Measurements from ENCODE around the gene CNTN5. TPM values are rescaled to one million over a fixed set of nuclear protein-coding genes. Genes with fewer than 3 reads are reported as not detected.

Gene CNTN5
- total and polyA plus RNA-seq, 2 donors (not counting 1 experiment from before 2014, with no cell fraction given): 0.17 TPM; not detected in 1

GRCh38 chr11:100188137-100188783 lies 1167.5 kb downstream of the CNTN5 start:
- Histone ChIP-seq H3K27ac (ENCODE audit: insufficient read depth, low read length) (no peak overlapping the region), H3K79me2 (ENCODE audit: control insufficient read depth, insufficient read depth, low read length) (no peaks in the 10 kb centered on the region), H4K20me1 (ENCODE audit: control insufficient read depth, extremely low read depth, insufficient read depth, low read length) (no peaks in the 10 kb centered on the region), H3K9ac (ENCODE audit: insufficient read depth, low read length) (no peak overlapping the region), H3K4me2 (ENCODE audit: extremely low read depth, insufficient read depth, low read length) (no peak overlapping the region), H3K36me3 (ENCODE audit: control insufficient read depth, insufficient read depth, low read length) (no peaks in the 10 kb centered on the region), H3K9me3 (ENCODE audit: control insufficient read depth, insufficient read depth, low read depth, low read length) (no peaks in the 10 kb centered on the region), H3K27me3 (ENCODE audit: control insufficient read depth, insufficient read depth, low read length) (no peaks in the 10 kb centered on the region), H3K4me1 (ENCODE audit: control insufficient read depth, extremely low read depth, insufficient read depth, low read length) (no peaks in the 10 kb centered on the region), H3K4me3 (replicated peaks in 1 of 4; ENCODE audit: control extremely low read depth in 1 of 4, insufficient read depth in 1 of 4, low read depth in 3 of 4, low read length in 4 of 4) (no peak overlapping the region), H2AFZ (ENCODE audit: low read length) (no peak overlapping the region)
- TF ChIP-seq CTCF (conservative IDR thresholded peaks at IDR 0.05 in 1 of 2, IDR thresholded peaks at IDR 0.05 in 1 of 2; ENCODE audit: low read depth in 1 of 2, low read length in 2 of 2): no peak
- DNase-seq (ENCODE audit: low read depth in 2 of 2): no peak

DNA sequence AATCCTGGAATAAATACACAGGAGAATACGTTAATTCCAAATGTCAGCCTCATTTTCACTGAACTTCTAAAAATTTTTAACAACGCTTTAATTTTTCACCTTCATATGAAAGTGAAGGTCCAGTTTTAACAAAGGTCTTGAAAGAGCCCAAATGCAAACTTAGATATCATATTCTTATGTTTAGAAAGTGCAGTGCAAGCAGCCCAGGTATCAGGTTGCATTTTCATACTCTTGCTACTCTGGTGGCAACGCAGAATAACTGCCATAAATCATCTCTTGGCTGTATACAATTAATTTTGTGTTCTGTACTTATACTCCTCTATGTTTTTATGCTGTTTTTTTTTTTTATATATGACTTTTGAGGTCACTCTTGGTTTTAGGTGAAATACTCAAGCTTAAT lies 1169.6 kb downstream of the CNTN5 start:
- Histone ChIP-seq H3K36me3 (ENCODE audit: control insufficient read depth, insufficient read depth, low read length) (no peaks in the 10 kb centered on the region), H3K79me2 (ENCODE audit: control insufficient read depth, insufficient read depth, low read length) (no peaks in the 10 kb centered on the region), H3K9ac (ENCODE audit: insufficient read depth, low read length) (no peak overlapping the region), H3K9me3 (ENCODE audit: control insufficient read depth, insufficient read depth, low read depth, low read length) (no peaks in the 10 kb centered on the region), H3K27ac (ENCODE audit: insufficient read depth, low read length) (no peak overlapping the region), H4K20me1 (ENCODE audit: control insufficient read depth, extremely low read depth, insufficient read depth, low read length) (no peaks in the 10 kb centered on the region), H3K4me2 (ENCODE audit: extremely low read depth, insufficient read depth, low read length) (no peak overlapping the region), H3K4me3 (replicated peaks in 1 of 4; ENCODE audit: control extremely low read depth in 1 of 4, insufficient read depth in 1 of 4, low read depth in 3 of 4, low read length in 4 of 4) (no peak overlapping the region), H2AFZ (ENCODE audit: low read length) (no peak overlapping the region), H3K27me3 (ENCODE audit: control insufficient read depth, insufficient read depth, low read length) (no peaks in the 10 kb centered on the region), H3K4me1 (ENCODE audit: control insufficient read depth, extremely low read depth, insufficient read depth, low read length) (no peaks in the 10 kb centered on the region)
- TF ChIP-seq CTCF (conservative IDR thresholded peaks at IDR 0.05 in 1 of 2, IDR thresholded peaks at IDR 0.05 in 1 of 2; ENCODE audit: low read depth in 1 of 2, low read length in 2 of 2): no peak
- TF ChIP-seq EZH2 (IDR thresholded peaks at IDR 0.05; ENCODE audit: low read length, missing control alignments): no peak
- no peak for DNase-seq (ENCODE audit: low read depth in 2 of 2)

DNA sequence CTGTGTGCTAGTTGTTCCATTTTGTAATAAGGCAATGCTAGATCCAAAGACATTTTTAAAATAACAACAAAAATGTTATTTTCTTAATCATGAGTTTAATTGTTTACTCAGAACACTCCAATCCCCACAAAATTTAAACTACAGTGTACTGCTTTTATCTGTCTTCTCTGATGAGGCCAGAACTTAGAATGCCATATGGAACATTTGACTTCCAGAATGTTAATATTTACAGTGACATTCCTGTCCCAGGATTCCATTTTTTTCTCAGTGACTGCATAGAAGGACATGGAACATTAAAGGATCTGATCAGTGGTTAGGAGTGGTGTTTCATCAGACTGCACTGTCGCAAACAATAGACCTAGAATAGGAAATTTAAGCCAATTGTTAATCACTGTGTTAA lies 1171.4 kb downstream of the CNTN5 start:
- no peaks in the 10 kb centered on the region for H3K4me1 ChIP-seq (ENCODE audit: control insufficient read depth, extremely low read depth, insufficient read depth, low read length)
- no peak for DNase-seq (ENCODE audit: low read depth in 2 of 2)
- no peaks in the 10 kb centered on the region for H4K20me1 ChIP-seq (ENCODE audit: control insufficient read depth, extremely low read depth, insufficient read depth, low read length)
- H3K9ac ChIP-seq (ENCODE audit: insufficient read depth, low read length): no peak overlapping the region
- H3K9me3 ChIP-seq (ENCODE audit: control insufficient read depth, insufficient read depth, low read depth, low read length): no peaks in the 10 kb centered on the region
- no peak overlapping the region for H3K4me2 ChIP-seq (ENCODE audit: extremely low read depth, insufficient read depth, low read length)
- H3K36me3 ChIP-seq (ENCODE audit: control insufficient read depth, insufficient read depth, low read length): no peaks in the 10 kb centered on the region
- H2AFZ ChIP-seq (ENCODE audit: low read length): no peak overlapping the region
- no peaks in the 10 kb centered on the region for H3K79me2 ChIP-seq (ENCODE audit: control insufficient read depth, insufficient read depth, low read length)
- TF ChIP-seq CTCF (conservative IDR thresholded peaks at IDR 0.05 in 1 of 2, IDR thresholded peaks at IDR 0.05 in 1 of 2; ENCODE audit: low read depth in 1 of 2, low read length in 2 of 2): no peak
- no peak for TF ChIP-seq EZH2 (IDR thresholded peaks at IDR 0.05; ENCODE audit: low read length, missing control alignments)
- no peaks in the 10 kb centered on the region for H3K27me3 ChIP-seq (ENCODE audit: control insufficient read depth, insufficient read depth, low read length)
- no peak overlapping the region for H3K4me3 ChIP-seq (replicated peaks in 1 of 4; ENCODE audit: control extremely low read depth in 1 of 4, insufficient read depth in 1 of 4, low read depth in 3 of 4, low read length in 4 of 4)
- no peak overlapping the region for H3K27ac ChIP-seq (ENCODE audit: insufficient read depth, low read length)
